NCI-H510A treated with DMSO at 0.1 percent for 48 hours (cell line): ENCODE measurements around the gene CENPM.

Source experiments
- DNase-seq: peaks from one replicate; lab custom pipeline; 2025; lab: John Stamatoyannopoulos, UW

The CENPM gene

GRCh38 chr22:41932353-41932752 lies 14.6 kb downstream of the CENPM start:
- no peak for DNase-seq

GRCh38 chr22:41931701-41932269 lies 15.2 kb downstream of the CENPM start:
- DNase-seq: no peak

- no peak for DNase-seq
These were observed 17.5 kb downstream of the CENPM start for GRCh38 chr22:41929418-41929810.

GRCh38 chr22:41928593-41929417 lies 18.1 kb downstream of the CENPM start:
- DNase-seq: no peak

GRCh38 chr22:41927813-41928212 lies 19.1 kb downstream of the CENPM start:
- DNase-seq: no peak

GRCh38 chr22:41925783-41926460 lies 21.0 kb downstream of the CENPM start:
- DNase-seq: no peak

GRCh38 chr22:41923595-41924276 lies 23.2 kb downstream of the CENPM start:
- DNase-seq: no peak

GRCh38 chr22:41922940-41923594 lies 23.9 kb downstream of the CENPM start:
- no peak for DNase-seq

- no peak for DNase-seq
These were observed 24.6 kb downstream of the CENPM start for GRCh38 chr22:41922328-41922727.

GRCh38 chr22:41920271-41920976 lies 26.5 kb downstream of the CENPM start:
- DNase-seq: no peak

- DNase-seq: no peak
These were observed 27.4 kb downstream of the CENPM start for GRCh38 chr22:41919357-41920224.

GRCh38 chr22:41917903-41918791 lies 28.8 kb downstream of the CENPM start:
- peak; percentile 7 for DNase-seq

GRCh38 chr22:41917375-41917902 lies 29.5 kb downstream of the CENPM start:
- DNase-seq: peak; percentile 33

GRCh38 chr22:41916745-41917358 lies 30.1 kb downstream of the CENPM start:
- no peak for DNase-seq

- no peak for DNase-seq
These were observed 31.0 kb downstream of the CENPM start for GRCh38 chr22:41915786-41916493.

GRCh38 chr22:41915035-41915785 lies 31.7 kb downstream of the CENPM start, which contains the start of gene SHISA8:
SHISA8 (minus strand) TSS chr22:41915074; CDS start chr22:41914667, 407 bp downstream.
- peak; percentile 32 for DNase-seq

- DNase-seq: no peak
These were observed 32.3 kb downstream of the CENPM start for GRCh38 chr22:41914611-41915034.
